Peyer's patch (tissue), 4 donors: ENCODE results near the gene EML4.

Source experiments
- POLR2A ChIP-seq, 2 donors: fragments of 450-650 bp; IDR thresholded peaks; one replicate each; pipeline ENCODE4 v1.5.1; 2017; ENCODE audit warnings: antibody characterized with exemption in 2 of 2, mild to moderate bottlenecking in 2 of 2, moderate library complexity in 2 of 2
- TF ChIP-seq, protein P1 (sequence below), 6 experiments: fragments of 450-650 bp in 4 of 6; fragments of 200-600 bp in 2 of 6; sonication (generic) in 1 of 6; IDR thresholded peaks; one replicate each; pipeline ENCODE4 v1.5.1; 2017 to 2019; ENCODE audit warnings: antibody characterized with exemption in 6 of 6, mild to moderate bottlenecking in 3 of 6, moderate library complexity in 1 of 6

DNA sequence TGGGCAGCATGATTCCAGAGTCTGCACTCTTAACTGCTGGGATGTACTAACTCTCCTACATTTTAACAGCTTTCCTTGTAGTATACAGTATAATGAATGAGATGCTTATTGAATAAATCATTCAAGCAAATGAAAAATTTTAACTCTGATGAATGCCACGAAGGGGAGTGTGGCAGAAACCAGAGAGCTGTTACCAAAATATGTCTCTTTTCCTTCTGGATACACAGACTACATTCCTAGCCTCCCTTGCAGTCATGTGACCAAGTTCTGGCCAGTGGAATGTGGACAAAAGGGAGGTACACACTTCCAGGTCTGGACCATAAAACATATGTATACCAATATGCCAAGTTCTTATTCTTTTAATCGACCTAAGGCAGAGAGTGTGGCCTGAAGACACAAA, 1.7 kb upstream of the EML4 start:
- TF ChIP-seq, protein P1, sequence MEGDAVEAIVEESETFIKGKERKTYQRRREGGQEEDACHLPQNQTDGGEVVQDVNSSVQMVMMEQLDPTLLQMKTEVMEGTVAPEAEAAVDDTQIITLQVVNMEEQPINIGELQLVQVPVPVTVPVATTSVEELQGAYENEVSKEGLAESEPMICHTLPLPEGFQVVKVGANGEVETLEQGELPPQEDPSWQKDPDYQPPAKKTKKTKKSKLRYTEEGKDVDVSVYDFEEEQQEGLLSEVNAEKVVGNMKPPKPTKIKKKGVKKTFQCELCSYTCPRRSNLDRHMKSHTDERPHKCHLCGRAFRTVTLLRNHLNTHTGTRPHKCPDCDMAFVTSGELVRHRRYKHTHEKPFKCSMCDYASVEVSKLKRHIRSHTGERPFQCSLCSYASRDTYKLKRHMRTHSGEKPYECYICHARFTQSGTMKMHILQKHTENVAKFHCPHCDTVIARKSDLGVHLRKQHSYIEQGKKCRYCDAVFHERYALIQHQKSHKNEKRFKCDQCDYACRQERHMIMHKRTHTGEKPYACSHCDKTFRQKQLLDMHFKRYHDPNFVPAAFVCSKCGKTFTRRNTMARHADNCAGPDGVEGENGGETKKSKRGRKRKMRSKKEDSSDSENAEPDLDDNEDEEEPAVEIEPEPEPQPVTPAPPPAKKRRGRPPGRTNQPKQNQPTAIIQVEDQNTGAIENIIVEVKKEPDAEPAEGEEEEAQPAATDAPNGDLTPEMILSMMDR (IDR thresholded peaks at IDR 0.05), result no peak
- no peak for TF ChIP-seq POLR2A (IDR thresholded peaks at IDR 0.05)
